RWPE1 (cell line): ENCODE results near the gene RBM23.

Experiments
- CTCF ChIA-PET: fragments of 350-600 bp; sonication (Branson Sonifier 250); formaldehyde crosslinking; extraction: SDS; loops from one replicate; lab custom pipeline; 2021; lab: Yijun Ruan, JAX
- POLR2A ChIA-PET: fragments of 400-600 bp; formaldehyde crosslinking; extraction: SDS; loops from one replicate; lab custom pipeline; 2020; ENCODE audit warnings: antibody characterized with exemption; ENCODE audit not compliant: low non-redundant PET; lab: Yijun Ruan, JAX
- DNase-seq: peaks from one replicate; pipeline ENCODE4 v3.0.0; 2012; ENCODE audit warnings: low spot score
- H3K27ac ChIP-seq: fragments of 450-650 bp; 2 replicates; pipeline ENCODE4 v1.5.1; 2017
- CTCF ChIP-seq: fragments of 450-650 bp; conservative IDR thresholded peaks from 2 replicates; pipeline ENCODE4 v1.5.1; 2017; ENCODE audit warnings: low read depth, mild to moderate bottlenecking

The RBM23 gene

GRCh38 chr14:22872033-22872832 lies 46.7 kb downstream of the RBM23 start:
- ChIA-PET POLR2A (interaction anchor here (1.2 kb wide), 1 partner anchor 44 kb away, joined by 6 read pairs; no protein-coding TSS in a partner anchor), CTCF (interaction anchor here (0.5 to 3.2 kb wide), 15 partner anchors 11 to 315 kb away, joined by 3 to 40 read pairs (median 5); partner anchors contain the start of genes OXA1L and REM2)
- peak; percentile 95 for TF ChIP-seq CTCF
- peak; percentile 78 for DNase-seq
- H3K27ac ChIP-seq = peak overlapping the region; percentile 99

- H3K27ac ChIP-seq = peak within 1 kb of the TSS; percentile 99
- no peak for TF ChIP-seq CTCF
- ChIA-PET POLR2A (interaction anchor here (0.6 to 1.2 kb wide), 2 partner anchors 44 to 319 kb away, joined by 6 to 7 read pairs; no protein-coding TSS in a partner anchor), CTCF (interaction anchor here (0.5 to 3.2 kb wide), 7 partner anchors 12 to 314 kb away, joined by 3 to 40 read pairs (median 6); partner anchors contain the start of gene REM2)
- peak; percentile 86 for DNase-seq
Measured at GRCh38 chr14:22871224-22872032, 47.5 kb downstream of the RBM23 start, which contains the start of gene LRP10. Gene LRP10, plus strand, starts transcription at chr14:22871740. Its CDS starts 564 bp downstream, at chr14:22872304.

- CTCF ChIA-PET = interaction anchor here (0.6 to 1.4 kb wide), 4 partner anchors 18 to 314 kb away, joined by 3 to 6 read pairs (median 6); no protein-coding TSS in a partner anchor
- TF ChIP-seq CTCF = no peak
- POLR2A ChIA-PET = interaction anchor here (0.6 to 1.2 kb wide), 2 partner anchors 45 to 318 kb away, joined by 6 to 7 read pairs; no protein-coding TSS in a partner anchor
- peak overlapping the region; percentile 99 for H3K27ac ChIP-seq
- DNase-seq = no peak
Measured at GRCh38 chr14:22870811-22871223, 48.1 kb downstream of the RBM23 start.

GRCh38 chr14:22866874-22867273 lies 52.1 kb downstream of the RBM23 start:
- DNase-seq = no peak
- no peak for TF ChIP-seq CTCF
- ChIA-PET CTCF (interaction anchor here (0.6 to 0.7 kb wide), 2 partner anchors 28 to 57 kb away, joined by 3 read pairs; no protein-coding TSS in a partner anchor), POLR2A (no interaction called here)
- no peak overlapping the region for H3K27ac ChIP-seq

- CTCF ChIA-PET = interaction anchor here (0.6 to 0.7 kb wide), 2 partner anchors 56 to 301 kb away, joined by 3 read pairs; no protein-coding TSS in a partner anchor
- TF ChIP-seq CTCF = no peak
- POLR2A ChIA-PET = no interaction called here
- DNase-seq = no peak
- no peak overlapping the region for H3K27ac ChIP-seq
Measured at GRCh38 chr14:22865424-22866405, 53.2 kb downstream of the RBM23 start.
